ENCODE data around the gene RCAN2.

Gene RCAN2

GRCh38 chr6:46440141-46440540 is 51.1 kb downstream of the RCAN2 start:
- ATAC-seq = no peak
- no peak for TF ChIP-seq ZFP30 (CRISPR knock-in tag; IDR thresholded peaks at IDR 0.05)
- no peak for TF ChIP-seq CSRNP3 (CRISPR knock-in tag; IDR thresholded peaks at IDR 0.05)
- TF ChIP-seq PPARA (CRISPR knock-in tag; IDR thresholded peaks at IDR 0.05; ENCODE audit: borderline replicate concordance) = no peak
- no peak for TF ChIP-seq ARNTL (CRISPR knock-in tag; IDR thresholded peaks at IDR 0.05; ENCODE audit: borderline replicate concordance, low read depth)
- no peak for TF ChIP-seq ZNF8 (CRISPR knock-in tag; IDR thresholded peaks at IDR 0.05)
- no peak for TF ChIP-seq ZFP3 (CRISPR knock-in tag; IDR thresholded peaks at IDR 0.05)
- no peak for TF ChIP-seq ZNF70 (CRISPR knock-in tag; IDR thresholded peaks at IDR 0.05)
- TF ChIP-seq ISL1 (CRISPR knock-in tag; IDR thresholded peaks at IDR 0.05) = no peak
- TF ChIP-seq BACH2 (CRISPR knock-in tag; IDR thresholded peaks at IDR 0.05; ENCODE audit: borderline replicate concordance) = no peak
- no peak for TF ChIP-seq ZC3H10 (CRISPR knock-in tag; IDR thresholded peaks at IDR 0.05)
- no peak for TF ChIP-seq TSHZ2 (CRISPR knock-in tag; IDR thresholded peaks at IDR 0.05)

GRCh38 chr6:46438245-46438644 is 53.0 kb downstream of the RCAN2 start:
- no peak for ATAC-seq

GRCh38 chr6:46437671-46438221 is 53.5 kb downstream of the RCAN2 start:
- TF ChIP-seq RARB (CRISPR knock-in tag; IDR thresholded peaks at IDR 0.05) (no peak), PATZ1 (CRISPR knock-in tag; IDR thresholded peaks at IDR 0.05; ENCODE audit: borderline replicate concordance) (no peak), ESRRG (CRISPR knock-in tag; IDR thresholded peaks at IDR 0.05) (no peak), ZFP3 (CRISPR knock-in tag; IDR thresholded peaks at IDR 0.05) (no peak), ZNF8 (CRISPR knock-in tag; IDR thresholded peaks at IDR 0.05) (no peak), SNAI2 (CRISPR knock-in tag; IDR thresholded peaks at IDR 0.05) (no peak), PPARA (CRISPR knock-in tag; IDR thresholded peaks at IDR 0.05; ENCODE audit: borderline replicate concordance) (no peak)
- no peak for ATAC-seq

More at GRCh38 chr6:46438245-46438644, 53.0 kb downstream of the RCAN2 start:
- TF ChIP-seq POU6F1 (CRISPR knock-in tag; IDR thresholded peaks at IDR 0.05; ENCODE audit: borderline replicate concordance, low read depth) = no peak
- TF ChIP-seq CREB5 (CRISPR knock-in tag; IDR thresholded peaks at IDR 0.05; ENCODE audit: low read depth) = no peak
- no peak for TF ChIP-seq ZFP30 (CRISPR knock-in tag; IDR thresholded peaks at IDR 0.05)
- no peak for TF ChIP-seq PPARA (CRISPR knock-in tag; IDR thresholded peaks at IDR 0.05; ENCODE audit: borderline replicate concordance)
- TF ChIP-seq ZFP3 (CRISPR knock-in tag; IDR thresholded peaks at IDR 0.05) = no peak
- TF ChIP-seq ZNF8 (CRISPR knock-in tag; IDR thresholded peaks at IDR 0.05) = no peak

GRCh38 chr6:46422619-46423018 is 68.6 kb downstream of the RCAN2 start:
- ATAC-seq = no peak
- no peak for TF ChIP-seq CREB5 (CRISPR knock-in tag; IDR thresholded peaks at IDR 0.05; ENCODE audit: low read depth)
- no peak for TF ChIP-seq ZFP30 (CRISPR knock-in tag; IDR thresholded peaks at IDR 0.05)
- no peak for TF ChIP-seq PATZ1 (CRISPR knock-in tag; IDR thresholded peaks at IDR 0.05; ENCODE audit: borderline replicate concordance)
- TF ChIP-seq ZNF565 (CRISPR knock-in tag; conservative IDR thresholded peaks at IDR 0.05; ENCODE audit: low read depth) = no peak
- TF ChIP-seq CSDC2 (CRISPR knock-in tag; IDR thresholded peaks at IDR 0.05) = no peak

Measured in SK-N-SH treated with all-trans-retinoic acid at 6 μM for 48 hours (cell line).